Gastrocnemius medialis (tissue), 4 donors: ENCODE data around the gene PROSER2.

Experiments
- CTCF ChIP-seq, 5 experiments: fragments of 450-650 bp in 3 of 5; fragments of 200-600 bp in 2 of 5; sonication (generic) in 2 of 5; IDR thresholded peaks in 4 of 5; conservative IDR thresholded peaks in 1 of 5; 1 replicate in 4 of 5; 2 replicates in 1 of 5; pipeline ENCODE4 v1.5.1; 2016 to 2019; ENCODE audit warnings: antibody characterized with exemption in 5 of 5, mild to moderate bottlenecking in 3 of 5, moderate library complexity in 3 of 5
- POLR2A ChIP-seq, 2 donors: fragments of 450-650 bp; IDR thresholded peaks; one replicate each; pipeline ENCODE4 v1.6.1; 2017; ENCODE audit warnings: antibody characterized with exemption in 2 of 2, mild to moderate bottlenecking in 2 of 2, moderate library complexity in 2 of 2

DNA sequence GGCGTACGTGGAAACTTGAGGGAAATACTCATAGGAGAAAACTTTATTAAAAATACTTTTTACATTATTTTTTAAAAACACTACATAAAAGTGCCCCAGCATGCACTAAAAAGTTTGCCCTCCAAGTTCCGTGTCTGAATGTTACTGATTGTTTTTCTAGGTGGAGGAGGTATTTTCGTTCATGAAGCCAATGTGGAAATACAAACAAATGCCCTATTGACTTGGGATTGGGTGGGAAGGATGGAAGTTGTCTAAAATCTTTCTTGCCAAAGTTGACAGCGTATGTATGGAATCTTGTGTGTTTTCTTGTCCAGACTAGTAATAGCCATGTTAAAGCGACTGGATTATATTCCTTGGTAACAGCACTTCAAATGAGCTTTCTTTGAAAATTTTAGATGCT, 1.2 kb downstream of the PROSER2 start:
- no peak for TF ChIP-seq POLR2A (IDR thresholded peaks at IDR 0.05)
- no peak for TF ChIP-seq CTCF (IDR thresholded peaks at IDR 0.05 in 4 of 5, conservative IDR thresholded peaks at IDR 0.05 in 1 of 5)
